GM21723 (cell line): ENCODE data around the gene ZBTB38.

Source experiments
- ATAC-seq: cut with Tn5 transposase; IDR thresholded peaks from one replicate; pipeline ENCODE4 v1.9.1; 2021; ENCODE audit warnings: mild to moderate bottlenecking, moderate library complexity; ENCODE audit not compliant: unreplicated experiment

The ZBTB38 gene

DNA sequence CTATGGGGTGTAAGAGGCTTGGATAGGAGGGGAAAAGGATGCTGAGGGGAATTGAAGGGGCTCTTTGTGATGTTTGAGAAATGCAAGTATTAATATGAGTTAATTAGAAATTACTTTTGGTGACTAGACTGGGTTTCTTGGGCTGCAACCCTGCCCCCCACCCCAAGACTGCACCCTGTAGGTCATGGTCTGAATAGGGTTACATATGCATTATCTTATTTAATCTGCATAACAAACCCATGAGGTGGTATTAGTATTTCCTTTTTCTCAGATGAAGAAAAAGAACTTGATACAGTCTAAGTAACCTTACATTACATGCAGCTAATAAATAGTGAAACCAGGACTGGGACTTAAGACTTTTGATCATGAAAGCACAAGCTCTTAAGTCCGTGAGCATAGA is 5.6 kb upstream of the ZBTB38 start:
- ATAC-seq, result no peak

DNA sequence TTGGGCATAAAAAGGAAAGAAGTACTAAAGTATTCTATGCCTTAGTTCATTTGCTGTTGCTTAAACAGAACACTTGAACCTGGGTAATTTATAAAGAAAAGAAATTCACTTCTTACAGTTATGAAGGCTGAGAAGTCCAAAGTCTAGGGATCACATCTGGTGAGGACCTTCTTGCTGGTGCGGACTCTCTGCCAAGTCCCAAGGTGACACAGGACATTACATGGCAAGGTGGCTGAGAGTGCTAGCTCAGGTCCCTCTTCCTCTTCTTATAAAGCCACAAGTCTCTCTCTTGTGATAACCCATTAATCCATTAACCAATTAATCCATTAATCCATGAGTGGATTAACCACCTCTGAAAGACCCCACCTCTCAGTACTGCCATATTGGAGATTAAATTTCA is 3.1 kb upstream of the ZBTB38 start:
- no peak for ATAC-seq

GRCh38 chr3:141366285-141367037 is 1.8 kb upstream of the ZBTB38 start:
- ATAC-seq, result no peak

DNA sequence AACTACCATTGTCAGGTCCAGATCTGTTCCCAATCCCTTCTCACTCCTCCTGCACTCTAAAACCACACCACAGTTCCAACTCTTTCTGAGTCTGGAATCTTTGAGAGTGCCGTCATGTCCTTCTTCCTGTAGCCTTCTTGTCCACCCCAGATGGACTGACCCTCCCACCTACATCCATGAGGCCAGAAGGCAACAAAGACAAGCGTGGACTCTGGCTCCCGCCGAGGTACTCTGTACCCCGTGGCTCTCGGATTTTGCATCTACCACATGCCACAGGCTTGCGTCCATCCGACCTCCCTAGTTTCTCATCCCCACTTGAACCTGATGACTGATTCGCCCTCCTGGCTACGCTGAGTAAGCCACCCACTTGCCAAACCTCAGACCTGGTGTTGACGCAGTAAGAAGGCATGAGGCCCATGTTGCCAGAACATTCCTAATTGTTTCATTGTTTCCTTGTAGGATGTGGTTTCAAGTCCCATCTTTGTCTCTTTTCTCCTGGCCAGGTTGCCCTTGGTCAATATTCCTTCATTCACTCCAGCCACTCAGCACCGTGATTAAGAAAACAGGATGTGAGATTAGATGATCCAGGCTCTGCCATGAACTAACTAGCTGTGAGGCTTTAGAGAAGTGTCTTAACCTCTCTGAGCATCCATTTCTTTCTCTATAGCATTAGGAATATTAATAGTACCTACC is 1.1 kb upstream of the ZBTB38 start:
- ATAC-seq, result no peak

- no peak for ATAC-seq
Measured at GRCh38 chr3:141368925-141369794, 856 bp downstream of the ZBTB38 start.

- ATAC-seq, result peak; percentile 88
Measured at GRCh38 chr3:141370065-141370533, 1.8 kb downstream of the ZBTB38 start.

DNA sequence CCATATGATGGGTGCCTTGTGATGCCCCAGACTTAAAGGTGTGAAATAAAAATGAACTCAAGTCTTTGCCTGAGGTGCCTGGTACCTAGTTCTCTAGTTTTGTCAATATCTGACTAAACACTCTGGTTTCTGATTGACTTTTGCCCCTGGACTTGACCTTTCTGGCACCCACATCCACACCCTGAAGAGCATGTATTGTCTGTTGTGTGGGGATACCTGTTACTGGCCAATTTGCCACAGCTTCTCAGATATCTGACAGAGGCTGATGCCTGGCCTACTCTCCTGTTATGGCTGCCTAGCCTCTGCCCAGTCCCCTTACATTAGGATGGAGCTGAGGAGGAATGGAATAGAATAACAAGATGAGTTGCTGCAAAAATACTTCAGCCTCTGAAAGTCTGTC is 3.6 kb downstream of the ZBTB38 start:
- no peak for ATAC-seq

DNA sequence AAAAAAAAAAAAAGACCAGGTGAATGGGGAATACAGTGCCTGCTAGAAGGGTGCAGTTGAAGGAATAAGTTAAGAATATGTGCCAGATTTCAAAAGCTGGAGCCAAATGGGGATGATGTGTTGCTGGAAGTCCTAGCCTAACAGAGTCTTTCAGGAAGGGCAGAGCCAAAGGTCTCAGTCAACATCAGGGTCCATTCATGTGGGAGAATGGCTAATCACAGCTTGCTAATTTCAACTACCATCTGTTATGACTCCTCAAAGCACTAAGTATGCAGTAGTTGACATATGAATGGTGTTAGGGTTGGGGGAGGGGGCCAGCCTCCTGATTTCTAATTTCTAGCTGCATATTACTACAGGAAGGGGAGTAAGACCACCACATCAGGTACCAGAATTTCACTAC is 4.4 kb downstream of the ZBTB38 start:
- ATAC-seq, result no peak

DNA sequence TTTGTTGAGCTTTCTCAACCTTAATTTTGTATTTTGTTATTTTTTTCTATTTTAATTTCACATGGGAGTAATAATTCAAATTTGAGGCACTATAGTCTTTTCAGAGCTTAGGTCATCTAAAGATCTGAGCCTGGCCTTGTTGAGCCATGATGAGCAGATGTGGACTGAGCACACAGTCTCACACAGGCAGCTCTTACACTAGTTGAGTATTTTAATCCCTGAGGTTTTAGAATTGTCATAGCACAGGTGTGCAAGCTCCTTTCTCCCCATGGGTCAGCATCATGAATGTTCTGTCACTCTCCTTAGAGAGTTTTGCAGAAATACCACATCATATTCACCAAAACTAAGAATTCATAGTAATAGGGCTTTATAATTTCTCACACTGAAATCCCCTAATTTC is 4.9 kb downstream of the ZBTB38 start:
- no peak for ATAC-seq

- ATAC-seq, result no peak
Measured at GRCh38 chr3:141373768-141374526, 5.6 kb downstream of the ZBTB38 start.

GRCh38 chr3:141375381-141376301 is 7.3 kb downstream of the ZBTB38 start:
- no peak for ATAC-seq

GRCh38 chr3:141377377-141377776 is 9.1 kb downstream of the ZBTB38 start:
- ATAC-seq, result no peak

DNA sequence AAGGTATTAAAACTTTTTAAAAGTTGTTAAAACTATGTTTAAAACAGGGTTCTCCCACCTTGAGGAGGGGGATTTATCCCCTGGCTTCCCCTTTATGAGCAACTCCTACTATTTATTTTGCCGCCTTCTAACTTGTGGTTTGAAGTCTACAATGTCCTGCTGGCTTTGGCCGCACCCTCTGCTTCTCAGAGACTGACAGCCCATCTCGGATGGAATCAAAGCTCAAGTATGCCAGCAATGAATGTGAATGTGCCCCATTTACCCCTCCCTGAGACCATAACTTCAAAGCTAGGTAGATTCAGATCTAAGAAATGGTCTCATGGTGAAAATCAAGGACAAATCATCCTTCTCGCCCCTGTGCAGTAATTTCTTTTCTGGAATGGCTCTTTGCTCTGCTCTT is 10.3 kb downstream of the ZBTB38 start:
- no peak for ATAC-seq

DNA sequence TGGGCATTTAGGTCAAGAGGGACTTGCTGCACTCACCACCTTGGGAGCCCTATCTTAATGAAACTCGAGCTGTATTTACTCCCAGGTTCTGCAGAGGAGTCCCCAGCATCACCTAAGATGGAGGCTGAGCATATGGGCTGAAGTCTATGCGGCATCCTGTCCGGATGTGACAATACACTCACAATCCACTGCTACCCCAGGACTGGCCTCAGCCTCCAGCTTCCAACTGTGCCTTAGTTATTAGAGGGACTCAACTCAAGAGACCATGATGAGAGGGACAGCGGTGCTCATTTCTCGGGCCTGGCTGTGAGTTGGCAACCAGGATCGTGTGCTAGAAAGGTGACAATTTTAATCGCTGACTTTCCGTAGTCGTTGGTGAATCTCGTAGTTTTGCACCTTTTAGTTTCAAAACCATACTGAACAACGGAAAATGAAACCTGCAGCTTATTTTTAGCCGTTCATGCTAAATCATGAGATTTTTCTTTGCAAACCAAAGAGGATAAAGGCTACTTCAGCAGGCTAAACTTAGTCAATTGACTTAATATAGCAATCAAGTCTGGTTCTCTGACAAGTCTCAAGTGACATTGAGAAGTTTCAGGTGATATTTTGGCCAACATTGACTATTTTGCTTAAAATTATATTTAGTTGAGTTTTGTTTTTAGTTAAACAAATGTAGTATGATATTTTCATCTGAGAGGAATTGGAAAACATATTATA is 11.1 kb downstream of the ZBTB38 start:
- peak; percentile 60 for ATAC-seq

DNA sequence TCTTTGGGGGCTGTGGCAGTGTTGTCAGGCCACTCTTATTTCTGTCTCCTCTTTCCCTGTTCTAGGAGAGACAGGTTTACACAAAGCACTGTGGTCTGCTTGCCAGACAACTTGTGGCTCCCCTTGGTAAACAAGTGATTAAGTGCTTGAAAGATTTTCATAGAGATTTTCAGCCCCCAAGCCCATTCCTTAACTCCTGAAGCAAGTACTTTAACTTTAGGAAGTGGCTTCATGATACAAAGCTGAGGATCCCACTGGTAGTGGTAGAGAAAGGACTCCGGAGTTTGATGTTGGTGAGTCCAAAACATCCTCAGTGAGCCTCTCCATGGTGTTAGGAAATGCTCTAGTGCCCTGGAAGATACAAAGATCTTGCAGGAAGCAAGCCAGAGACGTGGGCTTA is 12.0 kb downstream of the ZBTB38 start:
- ATAC-seq, result no peak

GRCh38 chr3:141380987-141381386 is 12.7 kb downstream of the ZBTB38 start:
- ATAC-seq, result peak; percentile 38

GRCh38 chr3:141382571-141382970 is 14.3 kb downstream of the ZBTB38 start:
- ATAC-seq, result no peak

GRCh38 chr3:141383555-141384129 is 15.3 kb downstream of the ZBTB38 start:
- ATAC-seq, result no peak

GRCh38 chr3:141384157-141384556 is 15.9 kb downstream of the ZBTB38 start:
- ATAC-seq, result no peak
